Naive thymus-derived CD8-positive, alpha-beta T cell (primary cell): Measurements from ENCODE around the gene PCBP1. TPM values are rescaled to one million over a fixed set of nuclear protein-coding genes. Genes with fewer than 3 reads are reported as not detected.
"Not testable (repeated sequence)": the region's sequence is repeated elsewhere in the genome, so short reads cannot be mapped to it uniquely, and the experiment has no call there.

Experiments used
- ATAC-seq, 2 donors: fragments of 150-1000 bp; cut with Tn5 transposase in 1 of 2; sonication (Bioruptor Pico), chemical (Tn5 transposase) in 1 of 2; 1 replicate in 1 of 2; 2 replicates in 1 of 2; pipeline ENCODE4 v1.10.0; 2021; ENCODE audit warnings: mild to moderate bottlenecking in 2 of 2, moderate library complexity in 2 of 2
- POLR2A ChIA-PET: fragments of 350-600 bp; sonication (Branson Sonifier 250); formaldehyde crosslinking; loops from one replicate; lab custom pipeline; 2021; ENCODE audit warnings: antibody characterized with exemption; lab: Charles Lee
- DNase-seq, 10 donors: peaks; one replicate each; pipeline versions ENCODE4 v3.0.0 to v3.0.0-alpha.2; 2020 to 2022
- H3K27ac Mint-ChIP-seq, 10 donors: one replicate each; pipeline ENCODE4 v1.8.0; 2020 to 2022; ENCODE audit warnings: mild to moderate bottlenecking in 10 of 10, mixed read lengths in 10 of 10, moderate library complexity in 4 of 10, inconsistent platforms in 1 of 10
- H3K27me3 Mint-ChIP-seq, 5 donors: one replicate each; pipeline ENCODE4 v1.8.0; 2021 to 2022; ENCODE audit warnings: mixed read lengths in 5 of 5
- H3K36me3 Mint-ChIP-seq, 3 donors: one replicate each; pipeline ENCODE4 v1.8.0; 2020 to 2022; ENCODE audit warnings: mixed read lengths in 3 of 3, mild to moderate bottlenecking in 2 of 3, inconsistent platforms in 1 of 3
- H3K4me1 Mint-ChIP-seq, 4 donors: one replicate each; pipeline ENCODE4 v1.8.0; 2021 to 2022; ENCODE audit warnings: mixed read lengths in 4 of 4
- H3K4me3 Mint-ChIP-seq, 10 donors: one replicate each; pipeline ENCODE4 v1.8.0; 2020 to 2022; ENCODE audit warnings: mild to moderate bottlenecking in 10 of 10, mixed read lengths in 10 of 10, moderate library complexity in 6 of 10, inconsistent platforms in 1 of 10
- H3K9me3 Mint-ChIP-seq, 9 donors: one replicate each; pipeline ENCODE4 v1.8.0; 2020 to 2022; ENCODE audit warnings: mixed read lengths in 9 of 9, mild to moderate bottlenecking in 3 of 9, inconsistent platforms in 1 of 9, moderate library complexity in 1 of 9
- polyA plus RNA-seq, 3 donors: library from polyadenylated mRNA; unstranded; fragments of 300-500 nt; fragmentation: Illumina TruSeq; gene quantifications; one replicate each; pipeline ENCODE4 v1.2.3, GENCODE V29; 2021
- total RNA-seq, 8 experiments: library from RNA in 2 of 8; stranded (reverse) in 2 of 8; gene quantifications; one replicate each; pipeline ENCODE4 v1.2.3 and lab custom pipeline; 2021 to 2026

The PCBP1 gene
- total and polyA plus RNA-seq, 5 experiments from 2014 or later, result 159 to 393 (median 218) TPM

DNA sequence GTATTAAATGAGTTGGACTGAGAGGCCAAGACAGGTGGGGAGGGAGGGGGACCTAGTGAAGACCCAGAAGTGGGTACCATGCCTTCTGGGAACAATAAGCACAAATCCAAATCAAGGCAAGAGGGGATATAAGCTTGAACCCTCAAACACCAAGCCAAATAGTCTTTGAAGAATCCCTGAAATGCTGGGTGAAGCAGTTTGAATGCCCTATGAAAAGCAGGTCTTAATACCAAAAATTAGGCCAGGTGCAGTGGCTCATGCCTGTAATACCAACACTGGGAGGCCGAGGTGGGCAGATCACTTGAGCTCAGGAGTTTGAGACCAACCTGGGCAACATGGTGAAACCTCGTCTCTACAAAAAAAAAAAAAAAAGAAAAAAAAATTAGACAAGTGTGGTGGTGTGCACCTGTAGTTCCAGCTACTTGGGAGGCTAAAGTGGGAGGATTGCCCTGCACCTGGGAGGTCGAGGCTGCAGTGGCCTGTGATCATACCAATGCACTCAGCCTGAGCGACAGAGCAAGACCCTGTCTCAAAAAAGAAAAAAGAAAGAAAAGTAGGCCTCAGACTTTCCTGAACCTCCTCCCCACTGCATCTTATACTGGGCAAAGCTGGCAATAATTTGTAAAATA is 3.5 kb downstream of the PCBP1 start:
- H3K36me3 Mint-ChIP-seq, result peaks cover 12 to 28% (median 16%) of the 10 kb centered on the region in 3 donors
- peaks cover 0 to 4% (median 0%) of the 10 kb centered on the region in 9 donors for H3K9me3 Mint-ChIP-seq
- DNase-seq, result no peak
- H3K27me3 Mint-ChIP-seq, result peaks cover 0 to 4% (median 0%) of the 10 kb centered on the region in 5 donors
- H3K4me3 Mint-ChIP-seq, result peak overlapping the region; percentile 93 to 99 (median 97)
- H3K4me1 Mint-ChIP-seq, result peaks cover 36 to 71% (median 68%) of the 10 kb centered on the region in 4 donors
- no peak for ATAC-seq
- POLR2A ChIA-PET, result interaction anchor here (0.6 to 21.0 kb wide), 7 partner anchors 10 to 176 kb away, joined by 3 to 1727 read pairs (median 7); partner anchors contain the start of gene MXD1
- H3K27ac Mint-ChIP-seq, result peak overlapping the region; percentile 84 to 100 (median 99)

DNA sequence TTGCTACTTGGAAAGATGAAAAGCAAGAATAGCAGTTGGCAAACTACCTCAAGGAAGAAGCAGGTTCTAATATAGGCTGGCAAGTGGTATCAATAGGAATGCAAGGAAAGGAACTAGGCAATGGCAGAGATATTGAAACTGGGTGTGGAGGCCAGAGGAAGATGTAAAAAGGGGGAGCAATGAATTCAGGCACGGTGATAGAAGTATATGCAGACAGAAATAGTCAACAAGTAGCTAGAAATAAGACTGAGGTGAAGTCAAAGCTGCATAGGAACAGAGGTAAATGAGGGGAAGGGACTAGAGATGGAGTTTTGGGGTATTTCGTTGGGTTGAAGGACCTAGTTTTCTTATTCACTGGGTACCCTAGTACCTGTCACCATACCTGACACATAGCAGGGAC is 4.1 kb downstream of the PCBP1 start:
- H3K4me1 Mint-ChIP-seq, result peaks cover 36 to 68% (median 65%) of the 10 kb centered on the region in 4 donors
- peak overlapping the region; percentile 20 to 98 (median 72) for H3K4me3 Mint-ChIP-seq
- H3K9me3 Mint-ChIP-seq, result peaks cover 0 to 4% (median 0%) of the 10 kb centered on the region in 9 donors
- POLR2A ChIA-PET, result interaction anchor here (1.0 to 21.0 kb wide), 7 partner anchors 10 to 177 kb away, joined by 3 to 1727 read pairs (median 5); partner anchors contain the start of gene MXD1
- no peak for ATAC-seq
- peak overlapping the region; percentile 53 to 100 (median 99) for H3K27ac Mint-ChIP-seq
- H3K36me3 Mint-ChIP-seq, result peaks cover 12 to 28% (median 16%) of the 10 kb centered on the region in 3 donors
- DNase-seq, result no peak
- H3K27me3 Mint-ChIP-seq, result peaks cover 0 to 4% (median 0%) of the 10 kb centered on the region in 5 donors

DNA sequence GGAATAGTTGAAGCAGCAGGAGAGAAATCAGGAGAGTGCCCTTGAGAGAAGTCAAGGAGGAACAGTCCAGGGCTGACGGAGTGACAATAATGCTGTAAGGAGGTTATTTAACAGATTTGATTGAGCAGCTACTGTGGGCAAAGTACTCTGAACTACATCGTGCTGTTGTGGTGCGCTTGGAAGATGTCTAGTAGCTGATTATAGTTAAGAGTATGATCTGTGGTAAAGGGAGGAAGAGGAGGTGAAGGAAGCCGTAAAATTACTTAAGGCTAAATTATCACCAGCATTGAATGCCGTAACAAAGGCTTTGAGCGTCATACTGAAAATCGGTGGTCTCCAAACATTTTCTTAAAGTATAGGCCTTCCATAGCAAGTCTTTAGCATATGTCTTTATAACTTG is 4.5 kb downstream of the PCBP1 start:
- H3K4me3 Mint-ChIP-seq, result peak overlapping the region; percentile 20 to 98 (median 72)

DNA sequence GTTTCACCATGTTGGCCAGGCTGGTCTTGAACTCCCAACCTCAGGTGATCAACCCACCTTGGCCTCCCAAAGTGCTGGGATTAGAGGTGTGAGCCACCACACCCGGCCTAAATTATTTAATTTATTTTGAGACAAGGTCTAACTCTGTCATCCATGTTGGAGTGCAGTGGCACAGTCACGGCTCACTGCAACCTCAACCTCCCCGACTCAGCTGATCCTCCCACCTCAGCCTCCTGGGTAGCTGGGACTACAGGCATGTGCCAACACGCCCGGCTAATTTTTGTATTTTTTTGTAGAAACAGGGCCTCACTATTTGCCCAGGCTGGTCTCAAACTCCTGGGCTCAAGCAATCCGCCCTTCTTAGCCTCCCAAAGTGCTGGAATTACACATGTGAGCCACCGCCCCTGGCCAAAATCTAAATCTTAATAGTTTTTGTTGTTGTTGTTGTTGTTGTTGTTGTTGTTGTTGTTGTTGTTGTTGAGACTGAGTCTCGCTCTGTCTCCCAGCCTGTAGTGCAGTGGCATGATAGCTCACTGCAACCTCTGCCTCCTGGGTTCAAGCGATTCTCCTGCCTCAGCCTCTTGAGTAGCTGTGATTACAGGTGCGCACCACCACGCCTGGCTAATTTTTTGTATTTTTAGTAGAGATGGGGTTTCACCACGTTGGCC is 5.4 kb downstream of the PCBP1 start:
- H3K9me3 Mint-ChIP-seq, DNase-seq, H3K27me3 Mint-ChIP-seq, ATAC-seq: not testable (repeated sequence)
- peak overlapping the region in 9 of 10 donors; percentile 77 to 100 (median 95) for H3K27ac Mint-ChIP-seq
- POLR2A ChIA-PET, result interaction anchor here (0.7 to 21.0 kb wide), 7 partner anchors 8 to 149 kb away, joined by 3 to 1727 read pairs (median 5); no protein-coding TSS in a partner anchor
- H3K36me3 Mint-ChIP-seq, result peaks cover 10 to 24% (median 14%) of the 10 kb centered on the region in 3 donors
- peaks cover 35 to 68% (median 64%) of the 10 kb centered on the region in 4 donors for H3K4me1 Mint-ChIP-seq
- H3K4me3 Mint-ChIP-seq, result peak overlapping the region in 8 of 10 donors; percentile 6 to 90 (median 52)

More for the DNA sequence above, 4.5 kb downstream of the PCBP1 start:
- Mint-ChIP-seq H3K27me3 (peaks cover 0 to 4% (median 0%) of the 10 kb centered on the region in 5 donors), H3K27ac (peak overlapping the region; percentile 53 to 100 (median 99)), H3K36me3 (peaks cover 12 to 28% (median 16%) of the 10 kb centered on the region in 3 donors), H3K9me3 (peaks cover 0 to 4% (median 0%) of the 10 kb centered on the region in 9 donors), H3K4me1 (peaks cover 36 to 68% (median 65%) of the 10 kb centered on the region in 4 donors)
- peak in 1 of 2 donors; percentile 14 for ATAC-seq
- peak in 3 of 10 donors; percentile 20 to 42 (median 40) for DNase-seq
- POLR2A ChIA-PET, result interaction anchor here (1.0 to 21.0 kb wide), 7 partner anchors 9 to 177 kb away, joined by 3 to 1727 read pairs (median 5); partner anchors contain the start of gene MXD1

DNA sequence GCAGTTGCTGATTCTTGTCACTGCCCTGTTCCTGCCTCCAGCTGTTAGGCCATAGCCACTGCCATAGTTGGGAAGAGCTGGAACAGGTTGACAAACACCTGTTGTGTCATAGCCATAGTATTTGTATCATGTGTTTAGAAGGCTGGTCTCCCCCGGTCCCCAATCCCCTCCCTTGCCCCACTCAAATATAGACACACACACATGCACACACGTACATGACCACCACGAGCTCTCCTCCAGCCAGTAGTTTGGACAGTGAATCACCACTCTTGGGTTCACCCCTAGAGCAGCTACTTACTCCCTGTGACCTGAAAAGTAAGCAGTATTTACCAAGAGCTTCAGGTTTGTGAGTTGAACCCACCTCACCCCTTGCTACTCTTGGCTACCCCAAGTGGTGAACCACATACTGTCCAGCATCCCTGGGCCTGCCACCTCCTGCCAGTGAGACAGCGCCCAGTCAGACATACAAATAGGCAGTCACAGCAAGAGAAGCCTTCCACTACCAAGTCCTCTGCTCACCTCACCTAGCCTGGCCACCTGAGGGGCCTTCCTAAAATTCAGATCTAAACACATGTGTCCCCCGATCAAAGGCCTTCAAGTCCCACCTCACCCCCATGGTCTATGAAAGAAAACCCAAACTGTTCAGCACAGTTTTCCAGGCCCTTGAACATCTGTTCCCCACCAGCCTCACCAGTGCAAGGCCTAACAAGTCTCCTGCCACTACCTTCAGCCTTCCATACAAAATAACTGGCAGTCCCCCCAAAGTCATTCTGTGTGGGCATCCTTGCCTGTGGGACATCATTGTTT is 7.1 kb downstream of the PCBP1 start:
- peak; percentile 13 to 16 for ATAC-seq
- Mint-ChIP-seq H3K4me1 (peaks cover 35 to 65% (median 58%) of the 10 kb centered on the region in 4 donors), H3K4me3 (peak overlapping the region; percentile 80 to 93 (median 90)), H3K27ac (peak overlapping the region; percentile 95 to 100 (median 96)), H3K27me3 (no peaks in the 10 kb centered on the region), H3K9me3 (peaks cover 0 to 3% (median 0%) of the 10 kb centered on the region in 9 donors), H3K36me3 (peaks cover 0 to 8% (median 0%) of the 10 kb centered on the region in 3 donors)
- POLR2A ChIA-PET, result interaction anchor here (0.6 to 21.0 kb wide), 9 partner anchors 8 to 265 kb away, joined by 3 to 1727 read pairs (median 8); partner anchors contain the start of genes C2orf42, GMCL1, MXD1 and PCBP1
- DNase-seq, result no peak

DNA sequence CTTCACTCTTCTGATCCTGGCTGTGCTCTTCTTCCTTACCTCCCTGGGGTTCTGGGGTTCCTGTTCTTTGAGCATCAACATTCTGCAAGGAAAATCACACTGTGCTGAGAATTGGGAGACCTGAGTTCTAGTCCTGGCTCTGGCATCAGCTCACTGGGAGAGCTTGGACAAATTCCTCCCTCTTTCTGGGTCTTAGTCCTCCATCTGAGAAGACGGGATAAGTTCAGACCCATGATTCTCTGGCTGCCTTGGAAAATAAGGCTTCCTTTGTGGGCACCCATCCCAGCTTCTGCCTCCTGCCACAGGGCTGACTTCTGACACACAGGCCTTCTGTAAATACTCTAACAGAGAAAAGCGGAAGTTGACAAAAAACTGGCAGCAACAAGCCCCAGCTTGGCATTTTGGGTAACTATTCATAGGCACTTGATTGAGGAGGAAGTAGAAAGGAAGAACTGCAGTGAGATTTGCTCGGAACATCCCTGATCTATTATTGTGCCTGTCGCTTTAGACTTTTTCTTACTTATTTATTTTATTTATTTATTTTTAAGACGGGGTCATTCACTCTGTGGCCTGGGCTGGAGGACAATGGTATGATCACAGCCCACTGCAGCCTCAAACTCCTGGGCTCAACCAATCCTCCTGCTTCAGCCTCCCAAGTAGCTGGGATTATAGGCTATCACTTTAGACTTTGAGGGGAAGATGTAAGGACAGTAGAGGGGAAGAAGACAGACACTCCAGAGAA is 7.9 kb downstream of the PCBP1 start:
- POLR2A ChIA-PET, result interaction anchor here (0.6 to 21.0 kb wide), 9 partner anchors 9 to 266 kb away, joined by 3 to 1727 read pairs (median 8); partner anchors contain the start of genes C2orf42, GMCL1, MXD1 and PCBP1
- Mint-ChIP-seq H3K4me1 (peaks cover 28 to 58% (median 50%) of the 10 kb centered on the region in 4 donors), H3K36me3 (no peaks in the 10 kb centered on the region), H3K9me3 (peaks cover 0 to 3% (median 0%) of the 10 kb centered on the region in 9 donors), H3K27me3 (no peaks in the 10 kb centered on the region), H3K27ac (peak overlapping the region; percentile 95 to 100 (median 96)), H3K4me3 (peak overlapping the region; percentile 80 to 93 (median 90))
- peak in 9 of 10 donors; percentile 53 to 81 (median 57) for DNase-seq
- ATAC-seq, result peak; percentile 83 to 91

DNA sequence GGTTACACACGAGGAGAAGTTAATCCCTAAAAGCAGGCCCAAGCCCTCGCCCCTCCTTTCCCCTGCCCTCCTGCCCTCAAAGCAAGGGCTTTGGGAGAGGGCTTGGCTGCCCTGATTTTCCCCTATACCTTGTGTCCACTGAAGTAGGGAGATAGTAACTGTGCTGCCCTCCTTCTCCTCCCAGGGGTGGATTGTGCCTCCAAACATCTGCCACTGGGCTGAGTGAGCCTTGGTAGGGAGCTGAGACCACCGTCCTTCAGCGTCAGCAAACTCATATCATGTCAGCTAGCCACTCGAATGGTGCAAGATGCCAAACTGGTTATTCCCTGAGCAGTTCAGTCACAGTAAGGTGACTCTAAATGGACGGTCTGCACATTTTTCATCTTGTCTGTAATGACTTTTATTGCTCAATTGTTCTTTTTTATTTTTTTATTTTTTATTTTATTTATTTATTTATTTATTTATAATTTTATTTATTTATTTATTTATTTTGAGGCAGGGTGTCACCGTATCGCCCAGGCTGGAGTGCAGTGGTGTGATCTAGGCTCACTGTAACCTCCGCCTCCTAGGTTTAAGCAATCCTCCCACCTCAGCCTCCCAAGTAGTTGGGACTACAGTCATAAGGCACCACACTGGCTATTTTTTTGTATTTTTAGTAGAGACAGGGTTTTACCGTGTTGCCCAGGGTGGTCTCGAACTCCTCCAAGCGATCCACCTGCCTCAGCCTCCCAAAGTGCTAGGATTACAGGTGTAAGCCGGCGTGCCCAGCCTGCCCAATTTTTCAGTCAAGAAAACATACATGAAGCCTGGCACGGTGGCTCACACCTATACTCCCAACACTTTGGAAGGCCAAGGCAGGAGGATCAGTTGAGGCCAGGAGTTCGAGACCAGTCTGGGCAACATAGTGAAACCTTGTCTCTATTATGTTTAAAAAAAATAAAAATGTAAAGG is 8.7 kb downstream of the PCBP1 start:
- H3K27ac Mint-ChIP-seq, result peak overlapping the region; percentile 94 to 100 (median 96)
- H3K9me3 Mint-ChIP-seq, result no peaks in the 10 kb centered on the region
- H3K4me3 Mint-ChIP-seq, result peak overlapping the region in 9 of 10 donors; percentile 16 to 90 (median 60)
- DNase-seq (no peak), ATAC-seq (no peak)
- POLR2A ChIA-PET, result interaction anchor here (1.1 to 21.0 kb wide), 6 partner anchors 10 to 267 kb away, joined by 3 to 1727 read pairs (median 32); partner anchors contain the start of genes C2orf42, GMCL1 and PCBP1
- H3K4me1 Mint-ChIP-seq, result peaks cover 25 to 52% (median 43%) of the 10 kb centered on the region in 4 donors
- no peaks in the 10 kb centered on the region for H3K36me3 Mint-ChIP-seq
- no peaks in the 10 kb centered on the region for H3K27me3 Mint-ChIP-seq

DNA sequence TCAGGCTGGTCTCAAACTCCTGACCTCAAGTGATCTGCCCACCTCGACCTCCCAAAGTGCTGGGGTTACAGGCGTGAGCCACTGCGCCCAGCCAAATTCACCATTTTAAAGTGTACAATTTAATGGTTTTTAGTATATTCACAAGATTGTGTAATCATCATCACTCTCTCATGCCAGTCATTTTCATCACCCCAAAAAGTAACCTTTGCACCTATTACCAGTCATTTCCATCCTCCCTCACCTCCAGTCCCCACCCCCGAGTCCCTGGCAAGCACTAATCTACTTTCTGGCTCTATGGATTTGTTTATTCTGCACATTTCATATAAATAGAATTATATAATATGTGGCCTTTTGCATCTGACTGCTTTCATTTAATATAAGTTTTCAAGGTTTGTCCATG is 10.8 kb downstream of the PCBP1 start:
- Mint-ChIP-seq H3K4me1 (peaks cover 20 to 40% (median 36%) of the 10 kb centered on the region in 4 donors), H3K9me3 (no peaks in the 10 kb centered on the region), H3K27ac (peak overlapping the region in 7 of 10 donors; percentile 58 to 79 (median 76)), H3K36me3 (no peaks in the 10 kb centered on the region), H3K27me3 (no peaks in the 10 kb centered on the region), H3K4me3 (no peak overlapping the region)
- POLR2A ChIA-PET, result interaction anchor here (0.7 kb wide), 2 partner anchors 18 to 182 kb away, joined by 3 read pairs; no protein-coding TSS in a partner anchor
- no peak for ATAC-seq
- DNase-seq, result no peak

DNA sequence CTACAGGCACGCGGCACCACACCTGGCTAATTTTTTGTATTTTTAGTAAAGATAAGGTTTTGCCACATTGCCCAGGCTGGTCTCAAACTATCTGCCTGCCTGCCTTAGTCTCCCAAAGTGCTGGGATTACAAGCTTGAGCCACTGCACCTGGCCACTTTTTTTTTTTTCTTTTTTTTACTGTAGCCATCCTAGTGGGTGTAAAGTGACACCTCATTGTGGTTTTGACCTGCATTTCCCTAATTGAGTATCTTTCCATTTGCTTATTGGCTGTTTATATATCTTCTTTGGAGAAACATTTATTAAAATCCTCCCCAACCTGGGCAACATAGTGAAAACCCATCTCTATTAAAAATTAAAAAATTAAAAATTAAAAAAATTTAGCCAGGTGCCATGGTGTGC is 12.0 kb downstream of the PCBP1 start:
- no peak for DNase-seq
- POLR2A ChIA-PET, result no interaction called here
- Mint-ChIP-seq H3K36me3 (no peaks in the 10 kb centered on the region), H3K4me3 (no peak overlapping the region), H3K9me3 (no peaks in the 10 kb centered on the region), H3K4me1 (peaks cover 22 to 41% (median 37%) of the 10 kb centered on the region in 4 donors), H3K27me3 (no peaks in the 10 kb centered on the region), H3K27ac (peak overlapping the region in 4 of 10 donors; percentile 11 to 77 (median 48))
- no peak for ATAC-seq

DNA sequence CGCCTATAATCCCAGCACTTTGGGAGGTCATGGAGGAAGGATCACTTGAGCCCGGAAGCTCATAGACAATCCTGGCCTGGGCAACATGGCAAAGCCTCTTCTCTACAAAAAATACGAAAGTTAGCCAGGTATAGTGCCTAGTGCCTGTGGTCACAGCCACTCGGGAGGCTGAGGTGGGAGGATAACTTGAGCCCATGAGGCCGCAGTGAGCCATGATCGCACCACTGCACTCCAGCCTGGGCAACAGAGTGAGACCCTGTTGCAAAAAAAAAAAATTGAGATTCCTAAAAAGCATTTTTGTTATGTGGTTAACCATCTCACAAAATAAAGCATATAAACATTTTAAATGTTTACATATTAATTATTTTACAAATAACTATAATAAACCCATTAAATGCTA is 13.9 kb downstream of the PCBP1 start:
- ATAC-seq, result no peak
- no peaks in the 10 kb centered on the region for H3K36me3 Mint-ChIP-seq
- peak overlapping the region in 2 of 10 donors; percentile 40 to 58 for H3K27ac Mint-ChIP-seq
- peaks cover 15 to 39% (median 33%) of the 10 kb centered on the region in 4 donors for H3K4me1 Mint-ChIP-seq
- no peaks in the 10 kb centered on the region for H3K9me3 Mint-ChIP-seq
- H3K27me3 Mint-ChIP-seq, result no peaks in the 10 kb centered on the region
- H3K4me3 Mint-ChIP-seq, result no peak overlapping the region
- POLR2A ChIA-PET, result interaction anchor here (0.9 to 1.6 kb wide), 7 partner anchors 9 to 39 kb away, joined by 3 to 19 read pairs (median 5); partner anchors contain the start of gene PCBP1
- no peak for DNase-seq
